ENCODE data around the gene BMPR1B.
"Not testable (repeated sequence)": the region's sequence is repeated elsewhere in the genome, so short reads cannot be mapped to it uniquely, and the experiment has no call there.

Gene BMPR1B

GRCh38 chr4:95038791-95039190 is 281.0 kb downstream of the BMPR1B start:
- no peak for DNase-seq (ENCODE audit: low read depth)

- no peak for DNase-seq (ENCODE audit: low read depth)
Observed at GRCh38 chr4:95044324-95044837, 286.6 kb downstream of the BMPR1B start.

GRCh38 chr4:95045429-95045828 is 287.7 kb downstream of the BMPR1B start:
- DNase-seq (ENCODE audit: low read depth) = no peak

GRCh38 chr4:95048296-95048695 is 290.5 kb downstream of the BMPR1B start:
- DNase-seq (ENCODE audit: low read depth) = no peak

- no peak for DNase-seq (ENCODE audit: low read depth)
Observed at GRCh38 chr4:95049551-95050233, 291.9 kb downstream of the BMPR1B start.

GRCh38 chr4:95050980-95051701 is 293.4 kb downstream of the BMPR1B start:
- DNase-seq (ENCODE audit: low read depth) = no peak

- DNase-seq (ENCODE audit: low read depth) = no peak
Observed at GRCh38 chr4:95051702-95052020, 293.9 kb downstream of the BMPR1B start.

- DNase-seq (ENCODE audit: low read depth) = no peak
Observed at GRCh38 chr4:95058991-95059390, 301.2 kb downstream of the BMPR1B start.

- DNase-seq (ENCODE audit: low read depth) = no peak
Observed at GRCh38 chr4:95059663-95060062, 301.9 kb downstream of the BMPR1B start.

GRCh38 chr4:95061220-95061619 is 303.5 kb downstream of the BMPR1B start:
- DNase-seq (ENCODE audit: low read depth) = no peak

GRCh38 chr4:95061801-95062200 is 304.0 kb downstream of the BMPR1B start:
- DNase-seq (ENCODE audit: low read depth) = not testable (repeated sequence)

- DNase-seq (ENCODE audit: low read depth) = no peak
Observed at GRCh38 chr4:95066050-95066449, 308.3 kb downstream of the BMPR1B start.

- DNase-seq (ENCODE audit: low read depth) = no peak
Observed at GRCh38 chr4:95068401-95068800, 310.6 kb downstream of the BMPR1B start.

GRCh38 chr4:95068818-95069478 is 311.2 kb downstream of the BMPR1B start:
- no peak for DNase-seq (ENCODE audit: low read depth)

- no peak for DNase-seq (ENCODE audit: low read depth)
Observed at GRCh38 chr4:95071851-95072250, 314.1 kb downstream of the BMPR1B start.

GRCh38 chr4:95073646-95074045 is 315.9 kb downstream of the BMPR1B start:
- no peak for DNase-seq (ENCODE audit: low read depth)

GRCh38 chr4:95077864-95078263 is 320.1 kb downstream of the BMPR1B start:
- DNase-seq (ENCODE audit: low read depth) = no peak

GRCh38 chr4:95080969-95081368 is 323.2 kb downstream of the BMPR1B start:
- DNase-seq (ENCODE audit: low read depth) = no peak

- no peak for DNase-seq (ENCODE audit: low read depth)
Observed at GRCh38 chr4:95084584-95084983, 326.8 kb downstream of the BMPR1B start.

GRCh38 chr4:95085124-95085833 is 327.5 kb downstream of the BMPR1B start:
- no peak for DNase-seq (ENCODE audit: low read depth)

- no peak for DNase-seq (ENCODE audit: low read depth)
Observed at GRCh38 chr4:95086551-95086950, 328.8 kb downstream of the BMPR1B start.

- no peak for DNase-seq (ENCODE audit: low read depth)
Observed at GRCh38 chr4:95087657-95088455, 330.1 kb downstream of the BMPR1B start.

Measured in T-helper 22 cell (primary cell).